KG1 (cell line): ENCODE data around the gene KIAA1549.
"Not testable (repeated sequence)": the region's sequence is repeated elsewhere in the genome, so short reads cannot be mapped to it uniquely, and the experiment has no call there.

Experiments
- DNase-seq: peaks from one replicate; lab custom pipeline; 2025; lab: John Stamatoyannopoulos, UW

Gene KIAA1549

DNA sequence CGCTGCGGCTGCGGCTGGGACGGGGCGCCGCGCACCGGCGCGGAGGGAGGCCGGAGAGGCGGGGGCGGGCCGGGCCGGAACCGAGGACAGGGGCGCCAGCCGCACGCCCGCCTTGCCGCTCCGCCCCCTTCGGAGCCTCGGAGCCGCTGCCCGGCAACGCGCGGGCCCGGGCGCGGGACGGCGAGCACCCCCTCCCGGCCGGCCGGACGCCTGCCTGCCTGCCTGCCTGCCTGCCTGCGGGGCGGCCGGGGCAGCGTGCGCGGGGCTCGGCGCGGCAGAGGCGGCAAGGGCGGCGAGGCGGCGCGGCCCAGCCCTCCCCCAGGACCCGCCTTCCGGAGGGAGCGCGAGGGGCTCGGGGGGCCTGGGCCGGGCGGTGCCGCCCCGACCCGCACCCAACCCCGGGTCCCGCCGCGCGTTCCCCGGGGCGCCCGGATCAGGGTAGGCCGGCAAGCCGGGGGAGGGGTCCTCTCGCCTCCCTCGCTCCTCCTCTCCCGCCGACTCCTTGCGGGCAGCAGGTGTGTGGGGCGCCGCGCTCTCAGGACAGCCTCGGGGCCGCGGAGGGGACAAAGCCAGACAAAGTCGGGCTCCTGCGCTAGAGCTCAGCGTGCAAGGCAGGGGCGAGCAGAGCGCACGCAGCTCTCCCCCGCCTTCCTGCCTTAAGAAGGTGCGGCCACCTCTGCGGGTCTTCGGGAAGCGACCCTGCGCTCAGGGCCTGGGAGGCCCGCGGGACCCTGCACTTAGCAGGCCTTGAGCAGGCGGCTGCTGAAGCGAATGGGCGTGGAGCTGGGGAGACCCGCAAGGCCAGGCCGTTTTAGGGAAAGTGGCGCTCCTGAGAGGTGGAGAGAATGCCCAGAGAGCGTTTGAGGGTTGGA lies at the start of gene KIAA1549:
Gene KIAA1549 (minus strand): TSS at position 58 of the 872 bp plus-strand sequence. CDS start 120 bp downstream, outside the sequence.
- no peak for DNase-seq

DNA sequence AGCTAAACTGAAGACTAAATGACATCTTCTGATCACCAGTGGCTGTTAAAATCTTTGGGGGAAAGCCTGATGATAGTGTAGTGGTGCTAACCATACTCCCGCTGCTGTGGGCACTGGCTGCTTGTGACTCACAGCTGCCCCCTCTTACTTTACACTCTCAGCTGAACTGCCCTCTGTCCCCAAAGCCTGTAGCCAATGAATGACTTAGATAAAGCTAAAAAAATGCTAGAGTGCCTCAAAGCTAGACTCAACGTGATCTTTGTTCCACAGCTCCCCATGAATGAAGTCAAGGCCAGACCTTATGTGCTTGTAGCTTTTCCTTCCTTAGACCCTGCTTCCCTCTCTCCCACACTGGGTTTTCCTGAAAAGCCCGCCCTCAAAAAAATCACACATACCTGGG lies 48.2 kb upstream of the KIAA1549 start:
- no peak for DNase-seq

DNA sequence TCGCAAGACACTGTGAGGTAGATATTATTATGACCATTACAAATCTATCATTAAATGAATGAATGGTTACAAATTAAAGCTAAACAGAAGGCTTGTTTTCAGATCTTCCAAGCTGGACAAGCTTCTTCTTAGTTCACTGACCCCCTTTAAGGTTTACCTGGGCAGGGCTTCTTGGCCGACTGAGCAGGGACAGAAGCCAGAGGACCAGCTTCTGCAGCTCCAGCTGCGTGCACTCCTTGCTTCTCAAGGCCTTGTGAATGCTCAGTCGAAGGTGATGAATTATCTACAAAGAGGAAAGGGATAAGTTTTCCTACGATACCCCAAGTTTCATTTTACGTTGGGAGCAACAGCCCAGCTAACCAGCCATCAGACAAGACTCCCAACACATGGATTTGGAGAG lies 45.4 kb upstream of the KIAA1549 start:
- no peak for DNase-seq

DNA sequence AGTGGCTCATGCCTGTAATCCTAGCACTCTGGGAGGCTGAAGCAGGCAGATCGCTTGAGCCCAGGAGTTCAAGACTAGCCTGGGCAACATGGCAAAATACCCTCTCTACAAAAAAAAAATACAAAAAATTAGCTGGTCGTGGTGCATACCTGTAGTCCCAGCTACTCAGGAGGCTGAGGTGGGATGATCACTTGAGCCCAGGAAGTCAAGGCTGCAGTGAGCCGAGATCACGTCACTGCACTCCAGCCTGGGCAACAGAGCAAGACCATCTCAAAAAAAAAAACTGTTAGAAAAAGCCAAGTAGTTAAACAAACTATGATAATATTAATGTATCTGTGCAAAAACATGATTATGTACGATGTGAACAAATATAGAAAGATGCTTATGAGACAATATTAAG lies 44.7 kb upstream of the KIAA1549 start:
- not testable (repeated sequence) for DNase-seq

DNA sequence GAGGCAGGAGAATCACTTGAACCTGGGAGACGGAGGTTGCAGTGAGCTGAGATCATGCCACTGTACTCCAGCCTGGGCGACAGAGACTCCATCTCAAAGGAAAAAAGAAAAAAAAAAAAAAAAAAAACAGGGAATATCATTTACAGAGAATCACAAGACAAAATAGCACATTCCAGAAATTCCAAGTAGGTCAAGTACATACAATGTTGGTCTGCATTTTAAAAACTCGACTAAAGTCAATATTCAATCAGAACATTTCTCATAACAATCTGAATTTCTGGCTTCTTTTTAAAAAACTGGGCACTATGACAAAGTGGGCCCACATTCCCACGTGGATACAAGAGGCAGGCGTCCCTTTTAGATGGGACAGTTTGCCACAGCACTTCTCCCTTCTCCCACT lies 41.9 kb upstream of the KIAA1549 start:
- DNase-seq = no peak

DNA sequence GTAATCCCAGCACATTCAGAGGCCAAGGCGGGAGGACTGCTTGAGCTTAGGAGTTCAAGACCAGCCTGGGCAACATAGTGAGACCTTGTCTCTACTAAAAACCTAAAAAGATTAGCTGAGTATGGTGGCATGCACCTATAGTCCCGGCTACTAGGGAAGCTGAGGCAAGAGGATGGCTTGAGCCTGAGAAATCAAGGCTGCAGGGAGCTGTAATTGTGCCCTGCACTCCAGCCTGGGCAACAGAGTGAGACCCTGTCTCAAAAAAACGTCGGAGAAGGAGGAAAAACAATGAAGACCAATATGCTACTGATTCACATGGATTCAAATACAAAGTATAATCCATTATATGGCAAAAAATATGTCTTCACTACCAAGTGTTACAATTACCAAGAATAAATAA lies 41.1 kb upstream of the KIAA1549 start:
- no peak for DNase-seq

DNA sequence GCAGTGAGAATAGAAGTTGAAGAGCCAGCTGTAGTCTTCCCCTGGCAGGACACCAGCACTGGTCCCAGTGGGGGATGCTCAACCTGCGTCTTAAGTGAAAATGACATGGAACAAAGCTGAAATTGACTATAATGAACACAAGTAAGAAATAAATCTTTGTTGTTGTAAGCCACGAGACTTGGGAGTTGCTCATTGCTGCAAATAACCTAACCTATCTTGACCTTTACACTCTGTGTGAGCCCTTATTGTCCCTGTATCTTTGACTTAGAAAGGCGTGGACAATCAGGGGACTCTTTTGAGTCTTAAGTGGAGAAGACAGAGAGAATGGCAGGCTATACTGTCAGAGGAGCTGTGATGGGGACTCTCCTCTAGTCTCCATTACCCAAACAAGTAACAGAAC lies 37.7 kb upstream of the KIAA1549 start:
- DNase-seq = no peak

DNA sequence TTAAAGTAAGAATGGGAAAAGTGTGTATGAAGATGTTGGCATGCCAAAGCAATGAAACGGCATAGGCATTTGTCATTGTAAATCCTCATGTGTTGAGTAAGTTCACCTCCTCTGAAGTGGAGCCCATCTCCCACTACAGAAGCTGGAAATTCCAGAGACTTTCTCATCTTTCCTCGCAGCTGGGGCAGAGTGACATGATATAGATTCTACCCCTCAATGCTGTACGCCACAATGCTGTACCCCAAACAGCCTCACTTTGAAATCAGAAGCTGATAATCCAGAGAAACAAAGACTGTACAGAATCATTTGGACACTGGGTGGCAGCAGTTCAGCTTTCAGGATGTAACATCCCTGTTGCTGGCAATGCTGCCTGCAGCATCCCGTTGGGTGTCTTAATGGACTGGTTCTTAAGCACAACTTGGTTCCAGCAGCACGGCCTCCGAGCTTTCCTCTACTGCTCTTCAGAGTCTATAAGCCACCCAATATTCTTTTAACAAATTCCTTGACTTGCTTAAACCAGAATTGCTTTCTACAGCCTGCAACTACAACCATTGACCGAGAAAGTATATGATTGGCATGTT lies 35.8 kb upstream of the KIAA1549 start:
- no peak for DNase-seq

DNA sequence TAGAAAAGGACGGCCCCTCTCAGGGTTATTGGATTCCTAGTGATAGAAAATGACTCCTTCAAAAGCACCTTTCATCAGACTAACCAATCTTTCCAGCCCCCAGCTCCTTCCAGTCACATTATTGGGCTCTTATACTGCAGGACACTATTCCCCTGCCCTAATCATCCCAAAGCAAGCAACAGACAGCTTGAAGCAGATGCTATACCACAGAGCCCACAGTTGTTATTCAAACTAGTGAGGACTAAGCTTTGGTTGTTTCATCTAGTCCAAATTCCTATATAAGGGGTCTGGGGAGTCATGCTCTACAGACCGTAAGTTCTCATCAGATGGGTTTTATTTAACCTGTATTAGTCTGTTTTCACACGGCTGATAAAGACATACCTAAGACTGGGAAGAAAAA lies 30.2 kb upstream of the KIAA1549 start:
- DNase-seq = no peak

DNA sequence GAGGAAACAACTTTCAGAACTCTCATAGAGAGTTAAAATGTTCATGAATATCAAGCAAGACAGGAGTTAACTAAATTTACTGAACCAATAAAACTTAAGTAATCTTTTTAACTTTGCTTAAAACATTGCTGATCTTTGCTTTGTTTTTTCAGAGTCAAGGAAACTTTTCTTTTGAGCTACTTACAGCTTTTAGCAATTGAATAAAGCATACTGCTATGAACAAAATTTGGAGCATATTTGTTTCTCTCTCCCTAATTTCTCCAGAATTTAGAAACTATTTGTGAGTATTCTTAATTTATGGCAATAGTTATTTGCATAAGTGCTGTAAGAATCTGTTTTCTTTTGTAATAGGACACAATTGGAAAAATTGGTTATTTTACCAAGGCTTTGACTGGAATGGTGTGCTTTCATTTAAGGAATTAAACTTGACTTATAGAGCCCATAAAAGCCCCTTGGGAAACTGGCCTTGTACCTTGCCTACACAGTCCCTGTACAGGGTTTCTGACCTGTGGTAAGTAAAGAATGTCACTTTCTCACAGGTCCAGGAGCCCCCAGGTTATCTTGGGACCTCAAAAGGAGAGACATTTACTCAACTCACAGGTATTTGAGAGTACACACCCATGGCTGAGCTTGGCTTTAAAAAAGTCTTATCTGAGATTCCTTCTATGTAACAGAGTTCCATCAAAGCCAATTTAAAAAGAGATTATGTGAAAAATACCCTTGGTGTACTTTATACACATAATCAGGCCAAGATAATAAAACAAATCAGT lies 23.3 kb upstream of the KIAA1549 start:
- no peak for DNase-seq

DNA sequence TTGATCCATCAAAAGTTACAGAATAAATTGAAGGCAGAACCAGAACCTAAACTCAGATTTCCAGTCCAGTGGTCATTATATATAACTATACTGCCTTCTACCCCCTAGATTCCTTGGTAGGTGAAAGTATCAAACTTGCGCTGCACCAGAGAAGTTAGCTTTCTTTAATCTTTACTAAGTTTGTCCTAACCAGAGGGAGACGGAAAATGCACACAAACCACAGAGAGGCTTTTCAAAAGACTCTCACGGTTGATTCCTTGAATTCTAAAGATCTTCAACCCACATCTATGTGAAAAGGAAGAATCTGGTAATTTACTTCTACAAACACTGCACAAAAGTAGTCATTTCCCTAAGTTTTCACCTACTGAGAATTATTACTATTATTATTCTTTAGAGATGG lies 18.2 kb upstream of the KIAA1549 start:
- DNase-seq = no peak

DNA sequence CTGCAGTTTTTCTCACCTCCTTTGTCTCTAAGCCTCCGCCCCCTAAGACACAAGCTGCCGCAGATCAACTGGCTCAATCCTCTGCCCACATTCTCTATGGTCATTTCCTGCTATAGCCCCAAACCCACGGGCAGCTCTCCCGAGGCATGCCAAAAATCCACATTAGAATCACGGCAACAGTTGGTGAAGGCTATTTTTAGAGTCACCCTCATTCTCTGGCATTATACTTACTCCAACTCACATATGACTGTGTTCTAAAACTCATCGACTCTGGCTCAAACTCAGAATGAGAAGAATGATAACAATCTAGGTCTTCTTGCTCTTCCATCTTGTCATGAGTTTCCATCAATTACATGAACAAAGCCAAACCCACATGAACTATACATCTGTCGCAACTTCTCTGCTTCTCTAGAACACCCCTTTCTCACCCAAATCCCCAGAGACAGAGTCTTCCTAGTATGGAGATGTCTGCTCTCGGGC lies 10.9 kb upstream of the KIAA1549 start:
- no peak for DNase-seq

DNA sequence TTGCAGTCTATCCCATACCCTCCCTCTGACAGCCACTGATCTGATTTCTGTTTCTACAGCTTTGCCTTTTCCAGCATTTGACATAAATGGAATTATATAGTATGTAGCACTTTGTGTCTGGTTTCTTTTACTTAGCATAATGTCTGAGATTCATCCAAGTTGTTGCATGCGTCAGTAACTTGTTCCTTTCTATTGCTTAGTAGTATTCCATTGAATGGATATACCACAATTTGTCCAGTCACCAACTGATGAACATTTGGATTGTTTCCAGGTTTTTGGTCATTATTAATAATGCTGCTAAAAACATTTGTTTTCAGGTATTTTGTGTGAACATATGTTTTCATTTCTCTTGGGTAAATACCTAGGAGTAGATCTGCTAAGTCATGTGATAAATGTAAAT lies 6.5 kb upstream of the KIAA1549 start:
- no peak for DNase-seq

DNA sequence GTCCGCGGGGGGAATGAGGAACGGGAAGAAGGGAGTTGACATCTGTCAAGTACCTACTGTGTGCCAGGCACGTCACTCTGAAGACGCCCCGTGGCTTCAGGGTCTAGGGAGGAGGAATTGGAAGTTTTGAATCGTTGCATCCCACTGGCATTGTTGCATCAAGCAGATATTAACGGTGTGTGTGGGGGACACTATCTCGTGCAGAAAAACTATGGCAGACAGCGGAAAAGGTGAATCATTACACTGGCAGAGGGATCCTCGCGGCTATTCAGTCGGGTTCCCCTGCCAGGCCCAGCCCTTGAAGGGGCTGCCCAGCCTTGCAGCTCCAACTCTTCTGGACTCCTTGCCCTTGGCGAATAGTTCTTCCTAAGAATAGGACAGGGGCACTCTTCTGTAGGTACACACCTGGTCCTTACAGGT lies 1.0 kb upstream of the KIAA1549 start:
- no peak for DNase-seq

DNA sequence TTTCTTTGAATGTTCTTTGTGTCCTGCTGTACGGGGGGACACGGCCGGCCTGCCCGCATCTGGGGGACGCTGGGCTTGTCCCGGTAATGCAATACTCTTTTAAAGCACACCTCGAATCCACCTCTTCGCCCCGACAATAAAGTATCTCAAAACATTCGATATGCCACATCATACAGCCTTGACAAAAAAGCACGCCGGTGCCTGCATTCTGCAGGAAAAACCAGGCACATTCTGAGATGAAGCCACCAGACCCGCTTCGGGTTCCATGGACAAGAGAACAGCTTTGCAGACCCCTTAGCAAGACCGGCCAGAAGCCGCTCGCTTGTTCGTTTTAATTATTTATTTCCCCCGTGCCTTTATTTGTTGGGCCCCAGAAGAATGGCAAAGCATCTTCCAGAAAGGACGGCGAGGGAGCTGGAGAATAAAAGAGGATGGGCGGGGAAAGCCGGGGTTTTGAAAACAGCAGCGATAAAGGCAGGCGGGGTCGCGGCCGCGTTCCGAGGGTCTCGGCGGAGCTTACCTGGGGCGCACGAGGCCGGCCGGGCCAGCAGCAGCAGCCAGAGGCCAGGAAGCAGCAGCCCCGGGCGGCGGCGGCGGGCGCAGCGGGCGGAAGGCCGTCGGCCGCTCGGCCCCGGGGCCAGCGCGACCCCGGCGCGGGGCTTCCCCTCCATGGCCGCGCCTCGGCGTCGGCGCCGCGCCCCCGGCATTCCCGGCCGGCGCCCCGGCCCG lies 462 bp downstream of the KIAA1549 start:
- DNase-seq = no peak

DNA sequence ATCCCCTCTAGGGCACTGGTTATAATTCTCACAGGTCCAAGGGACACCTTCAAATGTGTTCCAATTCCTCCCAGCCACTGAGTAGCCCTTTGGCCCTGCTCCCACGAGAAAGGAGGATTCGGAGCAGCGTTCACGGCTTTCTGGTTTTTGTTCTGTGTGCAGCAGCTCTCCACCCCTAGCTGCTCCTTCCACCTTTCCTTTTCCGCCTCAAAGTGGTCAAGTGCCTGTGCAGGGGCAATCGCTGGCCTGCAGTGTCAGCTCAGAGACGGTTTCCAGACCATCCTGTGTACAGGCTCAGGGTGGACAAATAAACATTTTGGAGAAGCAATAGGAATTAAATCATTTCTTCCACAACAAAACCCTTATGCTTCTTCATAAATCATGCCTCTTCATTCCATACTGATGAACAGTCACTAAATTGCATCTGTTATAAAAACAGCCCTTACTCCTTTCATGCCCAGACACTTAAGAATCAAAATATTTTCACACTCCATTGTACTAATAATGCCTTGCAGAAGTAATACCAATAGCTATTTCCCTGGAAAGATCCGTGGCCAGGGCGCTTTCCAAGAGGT lies 1.1 kb downstream of the KIAA1549 start:
- no peak for DNase-seq

DNA sequence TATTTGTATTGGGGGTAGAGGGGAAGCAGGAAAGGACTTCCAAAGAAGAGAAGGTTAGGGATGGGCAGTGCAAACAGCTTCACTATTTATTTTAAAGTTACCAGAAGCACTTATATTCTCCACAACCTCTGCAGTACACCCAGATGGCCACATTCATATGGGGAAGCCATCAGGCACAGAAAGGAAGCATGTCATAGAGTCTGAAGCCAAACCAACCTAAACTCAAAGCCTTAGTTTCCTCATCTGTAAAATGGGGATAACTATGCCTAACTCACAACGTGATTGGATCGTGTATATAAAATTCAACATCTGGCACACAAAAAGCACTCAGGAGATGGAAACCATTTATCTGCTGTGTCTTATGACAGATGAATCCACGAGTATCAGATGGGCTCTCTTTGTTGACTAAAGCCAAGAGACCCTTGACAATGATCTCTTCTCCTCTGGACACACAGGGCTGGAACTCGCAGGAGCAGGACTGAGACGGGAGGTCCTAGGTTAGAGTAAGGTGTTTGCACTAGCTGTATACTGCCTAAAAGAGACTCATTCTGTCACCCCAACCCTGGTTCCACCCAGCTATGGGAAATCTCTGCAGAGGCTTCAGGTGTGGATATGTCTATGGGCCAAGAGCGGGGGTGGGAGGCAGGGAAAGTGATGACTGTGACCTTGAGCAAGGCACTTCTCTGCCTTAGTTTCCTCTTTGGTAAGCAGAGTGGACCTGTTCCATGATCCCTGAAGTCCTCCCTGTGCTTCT lies 1.8 kb downstream of the KIAA1549 start:
- DNase-seq = no peak

DNA sequence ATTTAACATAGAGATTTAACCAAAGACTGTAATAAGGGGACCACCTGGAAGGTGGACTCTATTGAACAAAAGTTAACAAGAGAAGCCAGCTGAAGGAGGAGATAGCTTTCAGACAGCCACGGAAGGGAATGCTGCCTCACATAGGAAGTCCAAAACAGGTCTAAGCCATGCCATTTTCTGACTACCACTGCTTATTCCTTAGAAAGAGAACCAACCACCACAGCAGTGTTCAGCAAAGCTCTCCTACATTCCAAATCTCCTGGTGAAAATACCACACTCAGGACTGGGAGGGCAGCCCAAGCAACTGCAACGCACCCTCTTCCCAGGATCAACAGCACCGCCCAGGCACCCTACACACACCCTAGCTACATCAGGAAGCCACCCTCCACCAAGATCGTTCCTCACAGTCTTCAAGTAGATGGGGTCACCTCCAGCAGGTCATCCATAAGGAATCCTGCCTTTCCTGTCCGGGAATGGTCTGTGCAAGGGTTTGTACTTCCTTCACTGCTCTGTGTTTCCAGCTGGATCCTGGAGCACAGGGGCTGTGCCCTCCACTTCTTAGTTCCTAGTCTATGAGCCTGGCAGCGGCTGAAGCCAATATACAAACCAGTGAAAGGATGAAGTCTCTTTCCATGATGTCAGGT lies 2.5 kb downstream of the KIAA1549 start:
- DNase-seq = no peak

DNA sequence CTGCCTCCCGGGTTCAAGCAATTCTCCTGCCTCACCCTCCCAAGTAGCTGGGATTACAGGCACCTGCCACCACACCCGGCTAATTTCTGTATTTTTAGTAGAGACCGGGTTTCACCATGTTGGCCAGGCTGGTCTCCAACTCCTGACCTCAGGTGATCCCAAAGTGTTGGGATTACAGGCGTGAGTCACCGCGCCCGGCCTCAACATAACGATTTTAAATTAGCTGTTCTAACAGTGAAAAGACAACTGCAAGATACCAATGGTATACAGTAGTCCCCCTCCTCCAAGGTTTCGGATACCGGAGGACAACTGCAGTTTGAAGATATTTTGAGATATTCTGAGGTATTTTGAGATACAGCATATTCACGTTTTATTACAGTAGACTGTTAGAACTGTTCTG lies 5.0 kb downstream of the KIAA1549 start:
- DNase-seq = not testable (repeated sequence)

DNA sequence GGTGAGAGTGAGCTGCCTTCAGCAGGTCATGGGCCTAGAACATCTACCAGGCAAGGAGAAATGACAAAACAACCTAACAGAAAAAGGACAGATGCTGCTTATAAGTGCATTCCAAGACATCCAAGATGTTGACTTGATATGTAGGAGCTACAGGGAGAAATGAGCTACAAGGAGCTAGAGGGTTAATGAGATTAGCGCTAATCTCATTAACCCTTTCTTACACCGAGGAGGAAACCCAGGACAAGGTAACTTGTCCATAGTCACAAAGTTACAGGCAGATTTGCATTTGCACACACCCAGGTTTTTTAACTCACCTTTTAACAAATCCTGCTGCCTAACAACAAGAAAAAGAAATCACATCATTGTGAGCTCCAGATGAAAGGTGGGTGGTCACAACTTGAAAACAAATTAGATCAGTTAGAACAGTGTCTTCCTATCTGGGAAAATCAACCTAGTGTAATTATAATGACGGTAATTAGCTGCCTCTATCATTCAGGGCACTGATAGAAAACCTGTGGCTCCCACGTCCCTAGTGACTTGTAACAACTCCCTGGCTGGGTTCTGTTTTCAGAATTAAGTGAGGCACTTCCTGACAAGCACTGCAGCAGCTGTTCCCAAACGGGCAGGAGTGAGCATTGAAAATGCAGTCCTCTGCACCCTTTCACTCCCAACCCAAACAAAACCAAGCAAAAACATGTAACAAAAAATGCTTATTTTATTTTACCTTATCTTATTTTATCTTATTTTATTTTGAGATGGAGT lies 5.7 kb downstream of the KIAA1549 start:
- DNase-seq = no peak
